Parathyroid adenoma (tissue), 2 donors: ENCODE measurements around the gene TMEM247.

ENCODE experiments used
- H2AFZ ChIP-seq: fragments of 300-600 bp; sonication (generic); one replicate; pipeline ENCODE4 v1.7.0; 2017; ENCODE audit warnings: antibody characterized with exemption, mild to moderate bottlenecking
- H3K27ac ChIP-seq: fragments of 300-600 bp; sonication (generic); one replicate; pipeline ENCODE4 v1.7.0; 2017
- H3K27me3 ChIP-seq: fragments of 300-600 bp; sonication (generic); one replicate; pipeline ENCODE4 v1.7.0; 2017; ENCODE audit warnings: low read length; ENCODE audit not compliant: control insufficient read depth, insufficient read depth
- H3K36me3 ChIP-seq: fragments of 300-600 bp; sonication (generic); one replicate; pipeline ENCODE4 v1.7.0; 2017; ENCODE audit warnings: low read length; ENCODE audit not compliant: control insufficient read depth, insufficient read depth
- H3K4me1 ChIP-seq: fragments of 300-600 bp; sonication (generic); one replicate; pipeline ENCODE4 v1.7.0; 2017; ENCODE audit warnings: control low read depth
- H3K4me2 ChIP-seq: fragments of 300-600 bp; sonication (generic); one replicate; pipeline ENCODE4 v1.7.0; 2017; ENCODE audit warnings: low read length
- H3K4me3 ChIP-seq: fragments of 300-600 bp; sonication (generic); one replicate; pipeline ENCODE4 v1.7.0; 2017; ENCODE audit warnings: low read depth, low read length
- H3K79me2 ChIP-seq: fragments of 300-600 bp; sonication (generic); one replicate; pipeline ENCODE4 v1.7.0; 2017; ENCODE audit warnings: control low read depth
- H3K9ac ChIP-seq: fragments of 300-600 bp; sonication (generic); one replicate; pipeline ENCODE4 v1.7.0; 2017; ENCODE audit warnings: mild to moderate bottlenecking
- H3K9me3 ChIP-seq: fragments of 300-600 bp; sonication (generic); one replicate; pipeline ENCODE4 v1.7.0; 2017; ENCODE audit warnings: low read length; ENCODE audit not compliant: control insufficient read depth
- TF ChIP-seq, protein P1 (sequence below): fragments of 300-600 bp; sonication (generic); IDR thresholded peaks from one replicate; pipeline ENCODE4 v1.7.0; 2017; ENCODE audit warnings: antibody characterized with exemption, mild to moderate bottlenecking
- donor health status: primary hyperparathyroidism.

Gene TMEM247

DNA sequence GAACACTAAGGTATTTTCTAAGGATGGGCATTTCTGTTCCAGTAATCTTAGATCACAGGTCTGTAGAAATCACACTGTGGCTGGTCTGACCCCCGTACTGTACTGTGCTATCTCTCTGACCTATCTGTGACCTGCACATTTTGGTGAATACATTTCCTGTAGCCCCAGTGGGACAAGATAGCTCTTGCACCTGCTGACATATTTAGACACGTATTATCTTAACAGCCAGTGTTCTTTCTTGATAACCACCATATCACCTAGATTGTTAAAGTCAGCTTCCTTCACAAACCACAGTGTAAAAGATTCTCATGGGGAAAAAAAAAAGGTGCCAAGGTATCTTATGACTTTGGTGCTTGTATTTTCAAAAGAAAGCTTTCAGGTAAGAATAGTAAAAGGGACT is 39.8 kb upstream of the TMEM247 start:
- Histone ChIP-seq H3K27me3 (no peaks in the 10 kb centered on the region), H3K36me3 (no peaks in the 10 kb centered on the region), H3K4me3 (no peak overlapping the region), H3K79me2 (no peaks in the 10 kb centered on the region), H3K9me3 (no peaks in the 10 kb centered on the region), H2AFZ (no peak overlapping the region), H3K9ac (no peak overlapping the region), H3K27ac (no peak overlapping the region), H3K4me2 (no peak overlapping the region), H3K4me1 (no peaks in the 10 kb centered on the region)
- TF ChIP-seq, protein P1, sequence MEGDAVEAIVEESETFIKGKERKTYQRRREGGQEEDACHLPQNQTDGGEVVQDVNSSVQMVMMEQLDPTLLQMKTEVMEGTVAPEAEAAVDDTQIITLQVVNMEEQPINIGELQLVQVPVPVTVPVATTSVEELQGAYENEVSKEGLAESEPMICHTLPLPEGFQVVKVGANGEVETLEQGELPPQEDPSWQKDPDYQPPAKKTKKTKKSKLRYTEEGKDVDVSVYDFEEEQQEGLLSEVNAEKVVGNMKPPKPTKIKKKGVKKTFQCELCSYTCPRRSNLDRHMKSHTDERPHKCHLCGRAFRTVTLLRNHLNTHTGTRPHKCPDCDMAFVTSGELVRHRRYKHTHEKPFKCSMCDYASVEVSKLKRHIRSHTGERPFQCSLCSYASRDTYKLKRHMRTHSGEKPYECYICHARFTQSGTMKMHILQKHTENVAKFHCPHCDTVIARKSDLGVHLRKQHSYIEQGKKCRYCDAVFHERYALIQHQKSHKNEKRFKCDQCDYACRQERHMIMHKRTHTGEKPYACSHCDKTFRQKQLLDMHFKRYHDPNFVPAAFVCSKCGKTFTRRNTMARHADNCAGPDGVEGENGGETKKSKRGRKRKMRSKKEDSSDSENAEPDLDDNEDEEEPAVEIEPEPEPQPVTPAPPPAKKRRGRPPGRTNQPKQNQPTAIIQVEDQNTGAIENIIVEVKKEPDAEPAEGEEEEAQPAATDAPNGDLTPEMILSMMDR, result no peak

DNA sequence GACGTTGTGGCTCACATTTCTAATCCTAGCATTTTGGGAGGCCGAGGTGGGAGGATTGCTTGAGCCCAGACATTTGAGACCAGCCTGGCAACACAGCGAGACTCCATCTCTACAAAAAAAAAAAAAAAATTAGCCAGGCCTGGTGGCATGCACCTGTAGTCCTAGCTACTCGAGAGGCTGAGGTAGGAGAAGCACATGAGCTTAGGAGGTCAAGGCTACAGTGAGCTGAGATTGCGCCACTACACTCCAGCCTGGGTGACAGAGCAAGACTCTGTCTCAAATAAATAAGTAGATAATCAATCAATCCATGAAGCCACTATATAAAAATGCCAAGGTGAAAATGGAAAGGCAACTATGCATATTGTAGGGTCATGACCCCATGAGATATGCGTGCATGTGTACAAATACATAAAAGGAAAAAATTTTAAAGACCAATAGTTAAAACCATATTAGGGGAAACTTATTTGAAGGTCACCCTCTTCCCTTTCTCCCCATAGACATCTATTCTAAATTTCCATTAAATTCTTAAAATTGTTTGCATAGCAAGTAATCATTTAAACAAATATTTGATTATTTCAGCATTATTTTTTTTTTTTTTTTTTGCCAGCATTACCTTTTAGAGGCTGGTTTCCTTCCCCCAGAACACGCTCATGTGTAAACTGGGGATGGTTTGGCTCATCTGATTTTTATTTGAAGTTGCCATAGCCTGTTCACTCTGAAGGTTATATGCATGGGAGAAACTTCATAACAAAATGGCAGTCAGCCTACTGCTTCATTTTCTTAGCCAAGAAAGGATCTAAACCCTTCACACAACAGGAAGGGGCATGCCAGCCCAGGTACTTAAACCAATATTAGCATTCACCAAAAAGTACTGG is 37.3 kb upstream of the TMEM247 start:
- no peaks in the 10 kb centered on the region for H3K4me1 ChIP-seq
- TF ChIP-seq, protein P1, result no peak
- no peak overlapping the region for H2AFZ ChIP-seq

DNA sequence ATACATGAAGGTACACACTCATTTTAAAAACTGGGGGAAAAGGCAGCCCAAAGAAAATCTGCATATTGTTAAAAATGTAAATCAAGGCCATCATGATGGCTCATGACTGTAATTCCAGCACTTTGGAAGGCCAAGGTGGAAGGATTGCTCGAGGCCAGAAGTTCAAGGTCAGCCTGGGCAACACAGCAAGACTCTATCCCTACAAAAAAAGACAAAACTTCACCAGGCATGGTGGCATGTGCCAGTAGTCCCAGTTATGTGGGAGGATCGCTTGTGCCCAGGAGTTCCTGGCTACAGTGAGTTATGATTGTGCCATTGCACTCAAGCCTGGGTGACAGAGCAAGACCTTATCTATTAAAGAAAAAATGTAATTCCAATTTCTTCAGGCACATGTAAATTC is 34.6 kb upstream of the TMEM247 start:
- H3K4me1 ChIP-seq, result no peaks in the 10 kb centered on the region
- H3K27me3 ChIP-seq, result no peaks in the 10 kb centered on the region
- H3K4me2 ChIP-seq, result no peak overlapping the region
- no peak overlapping the region for H3K4me3 ChIP-seq
- no peaks in the 10 kb centered on the region for H3K9me3 ChIP-seq
- no peak overlapping the region for H3K9ac ChIP-seq
- no peaks in the 10 kb centered on the region for H3K79me2 ChIP-seq
- H3K36me3 ChIP-seq, result no peaks in the 10 kb centered on the region
- no peak overlapping the region for H2AFZ ChIP-seq
- TF ChIP-seq, protein P1, result no peak
- no peak overlapping the region for H3K27ac ChIP-seq

More for the DNA sequence above, 37.3 kb upstream of the TMEM247 start:
- no peak overlapping the region for H3K27ac ChIP-seq
- no peak overlapping the region for H3K4me3 ChIP-seq
- H3K27me3 ChIP-seq, result no peaks in the 10 kb centered on the region
- H3K4me2 ChIP-seq, result no peak overlapping the region
- no peak overlapping the region for H3K9ac ChIP-seq
- no peaks in the 10 kb centered on the region for H3K79me2 ChIP-seq
- H3K36me3 ChIP-seq, result no peaks in the 10 kb centered on the region
- no peaks in the 10 kb centered on the region for H3K9me3 ChIP-seq

DNA sequence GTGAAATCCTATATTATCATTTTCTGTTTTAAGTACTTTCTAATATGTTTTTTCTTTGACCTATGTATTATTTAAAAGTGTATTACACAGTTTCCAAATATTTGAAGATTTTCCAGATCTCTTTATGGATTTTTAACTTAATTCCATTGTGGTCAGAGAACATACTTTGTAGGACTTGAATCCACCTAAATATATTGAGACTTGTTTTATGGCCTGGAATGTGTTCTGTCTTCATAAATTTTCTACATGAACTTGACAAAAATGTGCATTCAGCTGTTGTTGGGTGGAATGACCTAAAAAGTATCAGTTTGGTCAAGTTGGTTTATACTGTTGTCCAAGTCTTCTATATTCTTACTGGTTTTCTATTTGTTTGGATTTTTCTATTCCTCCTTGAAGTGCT is 33.8 kb upstream of the TMEM247 start:
- Histone ChIP-seq H2AFZ (no peak overlapping the region), H3K27ac (no peak overlapping the region), H3K4me1 (no peaks in the 10 kb centered on the region), H3K4me2 (no peak overlapping the region), H3K9me3 (no peaks in the 10 kb centered on the region), H3K4me3 (no peak overlapping the region), H3K36me3 (no peaks in the 10 kb centered on the region), H3K27me3 (no peaks in the 10 kb centered on the region), H3K79me2 (no peaks in the 10 kb centered on the region), H3K9ac (no peak overlapping the region)
- TF ChIP-seq, protein P1, result no peak
